Motor neuron (in vitro differentiated cells): ENCODE measurements around the gene LRRC8C. TPM values are rescaled to one million over a fixed set of nuclear protein-coding genes. Genes with fewer than 3 reads are reported as not detected.
"Not testable (repeated sequence)": the region's sequence is repeated elsewhere in the genome, so short reads cannot be mapped to it uniquely, and the experiment has no call there.

ENCODE experiments used
- ATAC-seq, 8 experiments: fragments of 200-7000 bp; cut with Tn5 transposase; replicated peaks in 6 of 8; 2 replicates each; pipeline ENCODE4 v1.8.0; 2021; ENCODE audit warnings: mild to moderate bottlenecking in 8 of 8, moderate library complexity in 8 of 8
- H3K27ac ChIP-seq, 2 donors: fragments of 250-450 bp; sonication (Bioruptor Pico); 2 replicates each; pipeline ENCODE4 v1.9.0; 2021; ENCODE audit warnings: antibody characterized with exemption in 2 of 2, mild to moderate bottlenecking in 2 of 2, moderate library complexity in 1 of 2
- H3K4me1 ChIP-seq, 2 donors: fragments of 250-450 bp; sonication (Bioruptor Pico); replicated peaks in 1 of 2; 2 replicates each; pipeline ENCODE4 v1.6.1; 2021; ENCODE audit warnings: antibody characterized with exemption in 2 of 2, mild to moderate bottlenecking in 2 of 2, moderate library complexity in 1 of 2
- H3K4me3 ChIP-seq, 5 donors: fragments of 250-450 bp; sonication (Bioruptor Pico); 2 replicates each; pipeline ENCODE4 v1.9.0; 2021; ENCODE audit warnings: antibody characterized with exemption in 5 of 5, mild to moderate bottlenecking in 5 of 5, moderate library complexity in 4 of 5
- WGBS, 10 experiments: fragments of 450-650 bp; shearing (Covaris generic); methylation state at CpG; one replicate each; pipeline ENCODE4 v1.0.0; 2022; 5-methylcytosine and 5-hydroxymethylcytosine counted together
- in situ Hi-C, 9 experiments: fragments of 400-800 bp; cut with MboI; loops; one replicate each; pipeline ENCODE4 v1.15.0; 2021; ENCODE audit warnings: low sequenced_read_pairs in 9 of 9, low pct_unique_long_range_greater_than_20kb in 2 of 9; ENCODE audit not compliant: unreplicated experiment in 9 of 9
- total RNA-seq, 8 experiments: library from RNA; unstranded; fragments of 300-600 nt; gene quantifications; 2 replicates each; pipeline versions ENCODE4 v1.2.3 to v1.2.4, GENCODE V29; 2022

Gene LRRC8C
- 1 to 10 TPM; 1.7 to 8.0 (median 2.5) TPM for total RNA-seq

DNA sequence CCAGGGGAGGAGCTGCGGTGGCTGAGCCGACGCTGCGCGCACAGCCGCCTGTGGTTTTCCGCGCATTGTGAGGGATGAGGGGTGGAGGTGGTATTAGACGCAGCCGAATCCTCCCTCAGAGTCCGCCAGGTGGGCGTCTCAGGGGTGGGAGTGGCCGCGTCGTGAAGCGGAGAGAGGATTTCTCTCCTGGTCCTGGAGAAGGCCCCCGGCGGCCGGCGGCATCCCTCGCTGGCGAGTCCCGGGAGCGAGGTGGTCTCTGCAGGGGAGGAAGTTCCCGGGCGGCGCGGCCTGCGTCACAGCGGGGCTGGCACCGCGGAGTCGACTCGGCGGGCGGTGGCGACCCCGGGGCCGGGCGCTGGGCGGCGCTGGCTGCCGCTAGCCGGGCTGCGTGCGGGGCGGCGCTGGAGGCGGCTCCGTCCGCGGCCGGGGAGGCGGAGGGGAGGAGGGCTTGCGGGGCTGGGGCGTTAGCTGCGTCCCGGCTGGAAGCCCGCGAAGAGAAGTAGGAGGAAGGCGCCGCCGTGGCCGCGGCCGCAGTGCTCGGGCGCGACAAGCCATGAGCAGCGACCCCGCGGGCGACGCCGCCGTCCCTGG lies at the start of gene LRRC8C:
Gene LRRC8C (plus strand): TSS at position 464 of the 591 bp plus-strand sequence. CDS start 53,354 bp downstream, outside the sequence.
- in situ Hi-C loops = loop anchor here in 5 of 9 experiments (10.0 to 25.0 kb wide), 3 partner anchors 130 to 355 kb away; partner anchors contain the start of gene ZNF326 (in 3 of the 5)
- H3K4me3 ChIP-seq = peak within 1 kb of the TSS; percentile 65 to 85 (median 75)
- ATAC-seq = peak; percentile 90 to 96 (median 92)
- peaks cover 5 to 8% of the 10 kb centered on the region in 2 donors for H3K4me1 ChIP-seq
- WGBS, 10 experiments = 0% methylated on average over 5 to 7 of the region's 76 CpGs; no CpG with 5 or more reads in 8 of the 10 experiments
- peak within 1 kb of the TSS; percentile 27 to 55 for H3K27ac ChIP-seq

DNA sequence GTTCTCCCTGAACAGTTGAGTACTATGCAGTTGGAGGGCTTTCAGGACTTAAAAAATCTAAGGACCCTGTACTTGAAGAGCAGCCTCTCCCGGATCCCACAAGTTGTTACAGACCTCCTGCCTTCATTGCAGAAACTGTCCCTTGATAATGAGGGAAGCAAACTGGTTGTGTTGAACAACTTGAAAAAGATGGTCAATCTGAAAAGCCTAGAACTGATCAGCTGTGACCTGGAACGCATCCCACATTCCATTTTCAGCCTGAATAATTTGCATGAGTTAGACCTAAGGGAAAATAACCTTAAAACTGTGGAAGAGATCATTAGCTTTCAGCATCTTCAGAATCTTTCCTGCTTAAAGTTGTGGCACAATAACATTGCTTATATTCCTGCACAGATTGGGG lies 48.7 kb upstream of the LRRC8C start:
- in situ Hi-C loops = no loop called here
- H3K27ac ChIP-seq = no peak overlapping the region
- WGBS, 10 experiments = 88 to 100% (median 100%) methylated on average over 1 to 2 of the region's 2 CpGs; no CpG with 5 or more reads in 1 of the 10 experiments
- no peak for ATAC-seq
- H3K4me1 ChIP-seq = peaks cover 0 to 6% of the 10 kb centered on the region in 2 donors
- H3K4me3 ChIP-seq = no peak overlapping the region

DNA sequence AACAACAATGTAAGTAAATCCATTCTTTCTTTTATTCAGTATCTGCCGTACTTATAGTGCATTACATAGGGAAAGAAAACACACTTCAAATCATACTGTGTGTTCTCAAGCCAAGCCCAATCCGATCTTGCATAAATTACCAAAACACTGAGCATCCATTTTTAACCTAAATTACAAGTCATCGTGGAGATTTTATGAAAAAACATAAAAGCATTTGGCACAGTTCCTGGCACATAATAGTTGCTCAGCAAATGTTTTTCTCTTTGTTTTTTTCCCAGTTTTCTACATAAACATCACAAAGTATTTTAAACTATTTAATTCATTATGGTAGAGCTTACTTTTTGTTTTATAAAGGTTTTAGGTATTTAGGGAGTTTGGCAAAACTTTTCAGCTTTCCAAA lies 48.1 kb upstream of the LRRC8C start:
- in situ Hi-C loops = no loop called here
- Histone ChIP-seq H3K27ac (no peak overlapping the region), H3K4me3 (no peak overlapping the region), H3K4me1 (peaks cover 0 to 6% of the 10 kb centered on the region in 2 donors)
- 14 to 100% (median 89%) methylated on average over 1 to 3 of the region's 3 CpGs for WGBS, 10 experiments
- no peak for ATAC-seq

DNA sequence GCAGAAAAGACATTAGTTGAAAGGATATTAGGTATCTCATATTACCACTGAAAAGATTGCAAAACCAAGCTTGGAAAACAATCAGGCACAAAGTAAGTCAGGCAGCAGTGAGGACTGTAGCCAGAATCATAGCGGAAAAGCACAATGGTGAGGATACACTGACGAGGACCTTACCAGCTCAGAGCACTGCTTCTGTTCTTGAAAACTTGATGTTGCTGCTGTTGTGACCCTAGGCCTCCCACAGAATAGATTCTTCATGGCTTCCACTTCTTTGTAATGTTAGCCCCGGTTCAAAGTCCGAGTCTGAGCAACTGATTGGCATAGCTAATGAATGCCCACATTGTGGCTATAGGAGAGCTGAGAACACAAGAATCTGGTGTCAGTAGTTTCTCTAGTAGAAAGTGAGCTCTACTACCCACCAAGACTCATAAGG lies 45.2 kb upstream of the LRRC8C start:
- Histone ChIP-seq H3K4me3 (no peak overlapping the region), H3K4me1 (peaks cover 0 to 6% of the 10 kb centered on the region in 2 donors), H3K27ac (no peak overlapping the region)
- in situ Hi-C loops = no loop called here
- WGBS, 10 experiments = 47 to 100% (median 76%) methylated on average over 1 to 4 of the region's 4 CpGs; no CpG with 5 or more reads in 4 of the 10 experiments
- ATAC-seq = peak in 3 of 8 experiments; percentile 14 to 32 (median 20)

DNA sequence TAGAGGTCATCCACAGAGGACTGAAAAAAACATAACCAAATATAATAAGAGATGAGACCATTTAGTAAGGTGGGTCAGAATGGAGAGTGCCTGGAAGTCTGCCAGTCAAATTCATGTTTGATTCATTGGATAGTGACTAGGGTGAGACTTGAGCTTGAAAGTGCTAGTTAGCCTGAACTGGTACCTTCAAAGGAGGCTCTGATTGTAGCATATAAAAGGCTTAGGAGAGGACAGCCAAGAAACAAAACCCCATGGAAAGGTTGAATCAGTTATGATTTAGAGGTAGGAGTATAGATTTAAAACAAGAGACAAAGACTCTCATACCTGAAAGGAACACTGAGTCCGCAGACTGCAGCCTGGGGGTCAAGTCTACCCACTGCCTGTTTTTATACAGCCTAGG lies 44.4 kb upstream of the LRRC8C start:
- 92 to 100% (median 100%) methylated on average over 1 of the region's 1 CpG; no CpG with 5 or more reads in 3 of the 10 experiments for WGBS, 10 experiments

DNA sequence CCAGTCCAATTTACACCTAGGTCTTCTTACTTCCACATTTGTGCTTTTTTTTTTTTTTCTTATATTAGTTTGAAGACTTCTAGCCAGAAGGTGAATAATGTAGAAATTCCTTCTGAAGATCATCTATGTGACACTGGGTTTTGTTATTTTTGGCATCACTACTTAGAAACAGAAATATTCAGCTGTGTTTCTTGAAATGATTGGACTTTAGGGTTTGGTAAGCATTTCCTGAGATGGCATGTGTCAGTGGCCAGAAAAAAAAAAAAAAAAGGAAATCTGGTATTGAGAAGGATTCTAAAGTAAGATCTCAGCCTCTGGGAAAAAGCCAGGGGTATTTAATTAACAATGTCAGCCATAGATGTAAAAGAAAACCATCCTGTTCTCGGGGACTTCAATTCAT lies 43.4 kb upstream of the LRRC8C start:
- Histone ChIP-seq H3K4me3 (no peak overlapping the region), H3K4me1 (peaks cover 4 to 6% of the 10 kb centered on the region in 2 donors), H3K27ac (no peak overlapping the region)
- 60 to 100% (median 84%) methylated on average over 1 of the region's 1 CpG; no CpG with 5 or more reads in 2 of the 10 experiments for WGBS, 10 experiments
- in situ Hi-C loops = no loop called here
- no peak for ATAC-seq

More for the DNA sequence above, 44.4 kb upstream of the LRRC8C start:
- Histone ChIP-seq H3K4me3 (no peak overlapping the region), H3K27ac (no peak overlapping the region), H3K4me1 (peaks cover 0 to 6% of the 10 kb centered on the region in 2 donors)
- no peak for ATAC-seq
- in situ Hi-C loops = no loop called here

DNA sequence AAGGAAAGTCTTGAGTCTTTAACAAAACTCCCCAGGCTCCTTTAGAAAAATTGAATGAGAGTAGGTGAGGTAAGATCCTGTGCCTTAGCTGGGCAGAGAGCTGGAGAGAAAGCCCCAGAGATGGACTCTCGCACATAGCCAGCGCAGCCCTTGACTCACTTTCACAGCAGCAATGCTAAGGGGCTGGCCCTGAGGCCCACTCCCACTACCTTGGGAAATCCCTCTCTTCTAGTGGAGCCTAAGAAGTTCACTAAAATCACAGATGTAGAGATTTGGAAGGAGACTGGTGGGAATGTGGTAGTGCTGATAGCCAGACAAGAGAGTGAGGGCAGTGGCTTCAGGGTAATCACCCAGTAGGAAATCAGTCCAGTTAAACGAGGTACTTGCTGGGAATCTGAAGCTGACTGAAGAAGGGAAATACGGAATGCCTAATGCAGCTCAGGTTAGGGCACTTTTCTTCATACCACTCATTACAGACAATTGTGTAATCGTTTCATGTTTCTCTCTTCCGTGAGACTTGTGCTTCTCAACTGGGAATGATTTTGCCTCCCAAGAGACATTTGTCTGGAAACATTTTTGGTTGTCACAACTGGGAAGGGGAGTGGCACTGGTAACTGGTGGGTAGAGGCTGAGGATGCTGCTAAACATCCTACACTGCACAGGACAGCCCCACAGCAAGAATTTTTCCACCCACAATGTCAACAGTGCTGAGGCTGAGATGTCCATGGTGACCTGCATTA lies 42.4 kb upstream of the LRRC8C start:
- Histone ChIP-seq H3K4me1 (peaks cover 4 to 6% of the 10 kb centered on the region in 2 donors), H3K27ac (no peak overlapping the region), H3K4me3 (no peak overlapping the region)
- ATAC-seq = peak in 2 of 8 experiments; percentile 26 to 39
- in situ Hi-C loops = no loop called here
- 46 to 100% (median 94%) methylated on average over 2 to 6 of the region's 6 CpGs for WGBS, 10 experiments

DNA sequence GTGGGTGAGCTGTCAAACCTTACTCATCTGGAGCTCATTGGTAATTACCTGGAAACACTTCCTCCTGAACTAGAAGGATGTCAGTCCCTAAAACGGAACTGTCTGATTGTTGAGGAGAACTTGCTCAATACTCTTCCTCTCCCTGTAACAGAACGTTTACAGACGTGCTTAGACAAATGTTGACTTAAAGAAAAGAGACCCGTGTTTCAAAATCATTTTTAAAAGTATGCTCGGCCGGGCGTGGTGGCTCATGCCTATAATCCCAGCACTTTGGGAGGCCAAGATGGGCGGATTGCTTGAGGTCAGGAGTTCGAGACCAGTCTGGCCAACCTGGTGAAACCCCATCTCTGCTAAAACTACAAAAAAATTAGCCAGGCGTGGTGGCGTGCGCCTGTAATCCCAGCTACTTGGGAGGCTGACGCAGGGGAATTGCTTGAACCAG lies 40.0 kb upstream of the LRRC8C start:
- H3K4me3 ChIP-seq, in situ Hi-C loops, ATAC-seq, H3K27ac ChIP-seq: not testable (repeated sequence)
- peaks cover 2 to 12% of the 10 kb centered on the region in 2 donors for H3K4me1 ChIP-seq
- WGBS, 10 experiments = 79 to 98% (median 96%) methylated on average over 4 to 13 of the region's 13 CpGs

DNA sequence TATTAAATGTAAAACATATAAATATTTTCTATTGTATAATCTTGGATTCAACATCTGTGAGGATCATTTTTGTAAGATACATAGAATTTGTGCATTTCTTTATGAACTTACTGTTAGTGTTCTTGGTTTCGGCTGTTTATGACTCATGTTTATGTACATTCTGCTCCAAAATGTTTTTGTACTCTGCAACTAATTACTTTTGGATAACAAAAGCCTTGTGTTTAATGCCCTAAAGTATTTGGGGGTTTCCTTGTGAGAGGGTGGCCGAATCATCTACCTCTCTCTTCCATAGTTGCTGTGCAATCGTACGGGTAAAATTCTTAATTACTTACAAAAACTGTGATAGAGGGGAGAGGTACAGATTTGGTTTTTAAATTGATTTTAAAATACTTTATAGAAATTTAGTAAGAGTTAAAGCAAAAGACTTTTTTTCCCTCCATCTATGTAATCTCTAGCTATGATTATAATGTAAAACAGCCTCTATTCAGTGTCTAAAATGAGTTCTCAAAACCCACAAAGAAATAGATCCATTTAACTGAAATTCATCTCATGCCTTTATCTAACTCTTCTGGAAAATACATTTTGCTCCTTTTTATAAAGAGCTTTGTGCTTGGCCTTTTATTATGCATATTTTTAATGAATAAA lies 38.7 kb upstream of the LRRC8C start:
- H3K4me1 ChIP-seq = peaks cover 5 to 21% of the 10 kb centered on the region in 2 donors
- no peak overlapping the region for H3K4me3 ChIP-seq
- 11 to 98% (median 84%) methylated on average over 1 to 4 of the region's 4 CpGs for WGBS, 10 experiments
- no peak overlapping the region for H3K27ac ChIP-seq
- in situ Hi-C loops = no loop called here
- peak in 1 of 8 experiments; percentile 23 for ATAC-seq

DNA sequence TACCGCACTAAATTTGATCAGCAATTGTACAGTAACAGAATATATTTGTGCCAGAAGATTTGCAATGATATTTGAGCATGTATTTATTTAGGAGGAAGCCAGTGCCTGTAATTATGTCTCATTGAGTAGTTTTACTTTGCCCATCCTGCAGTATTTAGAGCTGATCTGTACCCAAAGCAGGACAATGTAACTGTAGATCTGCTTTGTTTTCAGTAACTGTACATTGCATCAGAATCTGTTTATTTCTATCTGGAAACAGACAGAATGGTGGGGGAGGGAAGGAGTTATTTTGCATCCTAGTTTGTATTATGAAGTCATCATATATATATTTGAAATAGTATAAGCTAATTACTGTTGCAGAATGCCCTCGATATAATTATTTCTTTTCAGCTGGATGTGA lies 36.2 kb upstream of the LRRC8C start:
- peaks cover 5 to 23% of the 10 kb centered on the region in 2 donors for H3K4me1 ChIP-seq
- WGBS, 10 experiments = 64 to 100% (median 85%) methylated on average over 1 to 2 of the region's 2 CpGs
- H3K27ac ChIP-seq = no peak overlapping the region
- in situ Hi-C loops = no loop called here
- H3K4me3 ChIP-seq = no peak overlapping the region
- ATAC-seq = peak in 2 of 8 experiments; percentile 52 to 58

DNA sequence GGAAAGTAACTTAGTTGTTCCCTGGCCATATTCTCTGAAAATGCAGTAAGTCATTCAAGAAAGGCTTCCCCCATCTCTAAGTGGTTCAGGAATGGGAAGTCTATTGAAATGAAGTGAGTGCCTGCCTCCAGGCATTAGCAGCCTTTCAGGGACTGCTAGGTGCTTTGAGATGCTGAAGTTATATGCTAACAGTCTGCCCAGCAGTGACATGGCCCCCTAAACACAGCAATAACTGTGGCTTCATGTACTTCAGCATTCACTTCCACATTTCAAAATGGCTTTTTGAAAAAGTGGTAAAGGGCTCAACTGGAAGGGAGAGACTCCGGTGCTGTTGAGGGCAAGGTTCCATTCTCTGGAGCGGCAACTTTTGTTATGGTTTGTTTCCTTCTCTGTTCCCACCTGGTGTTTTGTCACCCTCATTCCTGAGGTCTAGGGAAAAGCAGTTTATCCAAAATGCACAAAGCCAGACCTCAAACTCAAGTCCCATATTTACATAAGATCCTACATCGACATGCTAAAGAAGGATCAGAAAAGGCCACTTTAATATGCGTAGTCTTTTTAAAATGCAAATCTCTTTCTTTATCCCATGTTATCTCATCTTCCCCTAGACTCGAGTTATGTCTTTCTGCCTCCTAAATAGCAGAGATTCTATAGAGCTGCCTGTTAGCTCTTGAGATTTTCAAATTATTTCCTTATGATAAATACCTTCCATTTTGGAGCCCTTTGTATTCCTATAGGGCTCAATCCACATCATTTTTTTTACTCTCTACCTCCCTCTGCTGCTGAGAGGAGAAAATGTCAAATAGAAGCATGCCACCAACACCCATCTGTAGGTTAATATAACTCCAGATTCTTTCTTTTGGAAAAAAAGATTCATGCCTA lies 34.2 kb upstream of the LRRC8C start:
- 0 to 66% (median 51%) methylated on average over 1 to 5 of the region's 5 CpGs for WGBS, 10 experiments
- in situ Hi-C loops = no loop called here
- H3K27ac ChIP-seq = no peak overlapping the region

DNA sequence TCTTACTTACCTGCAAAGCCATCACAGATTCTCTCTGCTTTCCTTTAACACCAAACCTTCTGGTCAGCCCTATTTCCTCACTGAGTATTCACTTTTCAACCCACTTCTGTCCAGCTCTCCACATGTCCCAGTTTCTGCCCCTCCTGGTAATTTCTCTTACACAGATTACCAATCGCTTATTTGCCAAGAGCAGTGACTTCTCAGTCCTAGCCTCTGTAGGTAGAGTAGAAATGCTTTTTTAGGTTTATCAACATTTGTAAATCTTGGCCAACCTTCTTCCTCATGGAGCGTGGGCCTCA lies 33.6 kb upstream of the LRRC8C start:
- in situ Hi-C loops = no loop called here
- peak in 1 of 8 experiments; percentile 8 for ATAC-seq
- H3K27ac ChIP-seq = no peak overlapping the region

More for the DNA sequence above, 34.2 kb upstream of the LRRC8C start:
- no peak overlapping the region for H3K4me3 ChIP-seq
- peaks cover 5 to 21% of the 10 kb centered on the region in 2 donors for H3K4me1 ChIP-seq
- ATAC-seq = peak; percentile 58 to 81 (median 69)

More for the DNA sequence above, 33.6 kb upstream of the LRRC8C start:
- peaks cover 5 to 19% of the 10 kb centered on the region in 2 donors for H3K4me1 ChIP-seq
- H3K4me3 ChIP-seq = no peak overlapping the region
- WGBS, 10 experiments = 83 to 100% (median 95%) methylated on average over 1 to 2 of the region's 2 CpGs; no CpG with 5 or more reads in 3 of the 10 experiments
